ENCODE results near the gene FGF2. TPM values are rescaled to one million over a fixed set of nuclear protein-coding genes. Genes with fewer than 3 reads are reported as not detected.
A peak's percentile ranks its signal among the peaks of the same experiment; 100 is the strongest.

The FGF2 gene
- total RNA-seq, 1 experiment from 2014 or later: 3.8 TPM

GRCh38 chr4:122787940-122788339 is 38.7 kb upstream of the FGF2 start:
- ChIA-PET RAD21 (ENCODE audit: low non-redundant PET in 1 of 2, low total read pairs in 2 of 2, uncharacterized antibody in 2 of 2, unreplicated experiment in 2 of 2) (no interaction called here), POLR2A (no interaction called here), CTCF (no interaction called here)
- no peak overlapping the region for H3K27ac ChIP-seq (ENCODE audit: low read depth, low read length)
- no peaks in the 10 kb centered on the region for H3K36me3 ChIP-seq (ENCODE audit: control insufficient read depth in 1 of 2, insufficient read depth in 2 of 2, low read length in 2 of 2)
- H3K4me1 ChIP-seq (ENCODE audit: control insufficient read depth in 1 of 2, insufficient read depth in 2 of 2, low read length in 2 of 2): peaks cover 9 to 44% of the 10 kb centered on the region in 2 experiments
- DNase-seq (ENCODE audit: low read depth, low spot score) (no peak), ATAC-seq (no peak)
- TF ChIP-seq, protein P1, sequence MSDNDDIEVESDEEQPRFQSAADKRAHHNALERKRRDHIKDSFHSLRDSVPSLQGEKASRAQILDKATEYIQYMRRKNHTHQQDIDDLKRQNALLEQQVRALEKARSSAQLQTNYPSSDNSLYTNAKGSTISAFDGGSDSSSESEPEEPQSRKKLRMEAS (IDR thresholded peaks at IDR 0.05): no peak
- TF ChIP-seq FOSL1 (IDR thresholded peaks at IDR 0.05; ENCODE audit: low read depth): no peak
- no peak for TF ChIP-seq ZNF274 (IDR thresholded peaks at IDR 0.05; ENCODE audit: low read depth, low read length)
- no peak for TF ChIP-seq POLR2AphosphoS5 (IDR thresholded peaks at IDR 0.05; ENCODE audit: low read depth, low read length)
- TF ChIP-seq ZBTB33 (IDR thresholded peaks at IDR 0.05; ENCODE audit: extremely low read depth, insufficient replicate concordance, low read length): no peak
- TF ChIP-seq EGR1 (IDR thresholded peaks at IDR 0.05; ENCODE audit: low read depth): no peak
- TF ChIP-seq, protein P2, sequence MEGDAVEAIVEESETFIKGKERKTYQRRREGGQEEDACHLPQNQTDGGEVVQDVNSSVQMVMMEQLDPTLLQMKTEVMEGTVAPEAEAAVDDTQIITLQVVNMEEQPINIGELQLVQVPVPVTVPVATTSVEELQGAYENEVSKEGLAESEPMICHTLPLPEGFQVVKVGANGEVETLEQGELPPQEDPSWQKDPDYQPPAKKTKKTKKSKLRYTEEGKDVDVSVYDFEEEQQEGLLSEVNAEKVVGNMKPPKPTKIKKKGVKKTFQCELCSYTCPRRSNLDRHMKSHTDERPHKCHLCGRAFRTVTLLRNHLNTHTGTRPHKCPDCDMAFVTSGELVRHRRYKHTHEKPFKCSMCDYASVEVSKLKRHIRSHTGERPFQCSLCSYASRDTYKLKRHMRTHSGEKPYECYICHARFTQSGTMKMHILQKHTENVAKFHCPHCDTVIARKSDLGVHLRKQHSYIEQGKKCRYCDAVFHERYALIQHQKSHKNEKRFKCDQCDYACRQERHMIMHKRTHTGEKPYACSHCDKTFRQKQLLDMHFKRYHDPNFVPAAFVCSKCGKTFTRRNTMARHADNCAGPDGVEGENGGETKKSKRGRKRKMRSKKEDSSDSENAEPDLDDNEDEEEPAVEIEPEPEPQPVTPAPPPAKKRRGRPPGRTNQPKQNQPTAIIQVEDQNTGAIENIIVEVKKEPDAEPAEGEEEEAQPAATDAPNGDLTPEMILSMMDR (IDR thresholded peaks at IDR 0.05 in 2 of 3, conservative IDR thresholded peaks at IDR 0.05 in 1 of 3; ENCODE audit: borderline replicate concordance in 1 of 3, insufficient read depth in 1 of 3, low read depth in 2 of 3, low read length in 2 of 3): no peak
- TF ChIP-seq, protein P3, sequence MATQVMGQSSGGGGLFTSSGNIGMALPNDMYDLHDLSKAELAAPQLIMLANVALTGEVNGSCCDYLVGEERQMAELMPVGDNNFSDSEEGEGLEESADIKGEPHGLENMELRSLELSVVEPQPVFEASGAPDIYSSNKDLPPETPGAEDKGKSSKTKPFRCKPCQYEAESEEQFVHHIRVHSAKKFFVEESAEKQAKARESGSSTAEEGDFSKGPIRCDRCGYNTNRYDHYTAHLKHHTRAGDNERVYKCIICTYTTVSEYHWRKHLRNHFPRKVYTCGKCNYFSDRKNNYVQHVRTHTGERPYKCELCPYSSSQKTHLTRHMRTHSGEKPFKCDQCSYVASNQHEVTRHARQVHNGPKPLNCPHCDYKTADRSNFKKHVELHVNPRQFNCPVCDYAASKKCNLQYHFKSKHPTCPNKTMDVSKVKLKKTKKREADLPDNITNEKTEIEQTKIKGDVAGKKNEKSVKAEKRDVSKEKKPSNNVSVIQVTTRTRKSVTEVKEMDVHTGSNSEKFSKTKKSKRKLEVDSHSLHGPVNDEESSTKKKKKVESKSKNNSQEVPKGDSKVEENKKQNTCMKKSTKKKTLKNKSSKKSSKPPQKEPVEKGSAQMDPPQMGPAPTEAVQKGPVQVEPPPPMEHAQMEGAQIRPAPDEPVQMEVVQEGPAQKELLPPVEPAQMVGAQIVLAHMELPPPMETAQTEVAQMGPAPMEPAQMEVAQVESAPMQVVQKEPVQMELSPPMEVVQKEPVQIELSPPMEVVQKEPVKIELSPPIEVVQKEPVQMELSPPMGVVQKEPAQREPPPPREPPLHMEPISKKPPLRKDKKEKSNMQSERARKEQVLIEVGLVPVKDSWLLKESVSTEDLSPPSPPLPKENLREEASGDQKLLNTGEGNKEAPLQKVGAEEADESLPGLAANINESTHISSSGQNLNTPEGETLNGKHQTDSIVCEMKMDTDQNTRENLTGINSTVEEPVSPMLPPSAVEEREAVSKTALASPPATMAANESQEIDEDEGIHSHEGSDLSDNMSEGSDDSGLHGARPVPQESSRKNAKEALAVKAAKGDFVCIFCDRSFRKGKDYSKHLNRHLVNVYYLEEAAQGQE (IDR thresholded peaks at IDR 0.05; ENCODE audit: low read depth): no peak
- TF ChIP-seq RAD21 (IDR thresholded peaks at IDR 0.05; ENCODE audit: low read depth): no peak
- no peak for TF ChIP-seq YY1 (IDR thresholded peaks at IDR 0.05; ENCODE audit: extremely low read depth, insufficient replicate concordance, low read depth, low read length)
- TF ChIP-seq JUND (IDR thresholded peaks at IDR 0.05): no peak
- no peak for TF ChIP-seq EZH2phosphoT487 (IDR thresholded peaks at IDR 0.05; ENCODE audit: borderline replicate concordance)
- no peak for TF ChIP-seq TCF7L2 (IDR thresholded peaks at IDR 0.05; ENCODE audit: borderline replicate concordance, extremely low read depth, insufficient read depth, insufficient read length)
- no peak for TF ChIP-seq ZFX (IDR thresholded peaks at IDR 0.05)
- no peak for TF ChIP-seq EZH2 (IDR thresholded peaks at IDR 0.05)
- TF ChIP-seq CBX3 (IDR thresholded peaks at IDR 0.05; ENCODE audit: low read depth): no peak
- no peak for TF ChIP-seq SIN3A (IDR thresholded peaks at IDR 0.05; ENCODE audit: low read depth)
- no peaks in the 10 kb centered on the region for H3K79me2 ChIP-seq (ENCODE audit: insufficient read depth, low read length)
- no TSS peak for BruUV-seq (replicated peaks)
- no peak overlapping the region for H3K4me3 ChIP-seq (replicated peaks in 1 of 2; ENCODE audit: low read depth in 1 of 2, low read length in 2 of 2)
- peak overlapping the region; percentile 82 for H2AFZ ChIP-seq (ENCODE audit: low read depth, low read length, poor library complexity, severe bottlenecking)
- no peaks in the 10 kb centered on the region for H3K9me3 ChIP-seq (ENCODE audit: control insufficient read depth in 1 of 2, insufficient read depth in 1 of 2, low read depth in 1 of 2, low read length in 2 of 2)
- H4K20me1 ChIP-seq (ENCODE audit: insufficient read depth): no peaks in the 10 kb centered on the region
- no peak overlapping the region for H3K9ac ChIP-seq (ENCODE audit: low read length)
- intact Hi-C loops (cut with micrococcal nuclease): no loop called here
- H3K27me3 ChIP-seq (ENCODE audit: insufficient read depth, low read length): no peaks in the 10 kb centered on the region
- H3K4me2 ChIP-seq (ENCODE audit: low read length): no peak overlapping the region
- no peaks in the 10 kb centered on the region for H3K9me2 ChIP-seq (ENCODE audit: insufficient read depth)

Data from HCT116 (cell line).